T-helper 1 cell treated with Interleukin-12 subunit alpha and Interleukin-12 subunit beta and Interleukin-4 antibody, amounts not matched to agents 30 ng/mL and 1 ng/mL, for 36 hours (primary cell): ENCODE results near the gene MARVELD3. TPM values are rescaled to one million over a fixed set of nuclear protein-coding genes. Genes with fewer than 3 reads are reported as not detected.

Experiments
- intact Hi-C: fragments of 100-400 bp; cut with micrococcal nuclease; formaldehyde crosslinking; loops from one replicate; pipeline ENCODE4 v1.15.1; 2024
- total RNA-seq: library from RNA; stranded (reverse); gene quantifications from 2 replicates; pipeline ENCODE4 v1.2.3, GENCODE V29; 2022

The MARVELD3 gene
- total RNA-seq, 1 donor from 2014 or later = not detected

- intact Hi-C loops = no loop called here
Observed at GRCh38 chr16:71622088-71622487, 3.9 kb upstream of the MARVELD3 start.

DNA sequence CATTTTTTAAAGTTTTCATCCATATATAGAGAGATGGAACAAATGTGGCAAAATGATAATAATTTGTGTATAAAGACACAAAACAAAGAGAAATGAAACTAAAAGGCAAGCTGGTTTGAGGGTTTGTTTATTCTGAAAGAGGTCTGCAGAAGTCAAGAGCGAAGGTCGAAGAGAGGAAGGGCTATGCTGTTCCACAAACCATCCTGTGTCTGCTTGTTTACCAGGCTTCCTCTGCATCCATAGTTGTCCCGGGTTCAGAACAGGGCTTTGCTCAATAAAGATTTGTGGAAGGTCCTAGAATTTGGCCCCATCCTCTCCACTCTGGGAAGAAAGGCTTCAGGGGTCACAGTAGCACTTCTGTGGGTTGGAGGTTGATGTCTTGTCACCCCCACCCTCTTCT lies 2.4 kb upstream of the MARVELD3 start:
- intact Hi-C loops = no loop called here

GRCh38 chr16:71625113-71625850 lies 702 bp upstream of the MARVELD3 start:
- intact Hi-C loops = no loop called here

DNA sequence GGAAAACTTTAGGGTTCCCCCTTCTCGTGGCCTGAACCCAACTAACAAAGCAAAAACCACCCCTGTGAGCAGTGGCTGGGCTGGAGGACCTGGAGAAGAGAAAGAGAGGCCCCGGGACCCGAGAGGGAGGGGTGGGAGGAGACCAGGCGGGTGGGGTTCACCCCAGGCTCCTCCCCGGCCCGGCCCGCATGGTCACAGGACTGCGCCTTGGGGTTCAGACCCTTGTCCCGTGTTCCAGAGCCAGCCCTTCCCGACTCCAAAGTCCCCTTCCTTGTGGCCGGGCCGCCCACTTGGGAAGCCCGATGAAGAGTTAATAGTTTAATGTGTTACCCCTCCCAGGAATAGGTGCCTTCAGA lies 852 bp downstream of the MARVELD3 start:
- intact Hi-C loops = no loop called here

DNA sequence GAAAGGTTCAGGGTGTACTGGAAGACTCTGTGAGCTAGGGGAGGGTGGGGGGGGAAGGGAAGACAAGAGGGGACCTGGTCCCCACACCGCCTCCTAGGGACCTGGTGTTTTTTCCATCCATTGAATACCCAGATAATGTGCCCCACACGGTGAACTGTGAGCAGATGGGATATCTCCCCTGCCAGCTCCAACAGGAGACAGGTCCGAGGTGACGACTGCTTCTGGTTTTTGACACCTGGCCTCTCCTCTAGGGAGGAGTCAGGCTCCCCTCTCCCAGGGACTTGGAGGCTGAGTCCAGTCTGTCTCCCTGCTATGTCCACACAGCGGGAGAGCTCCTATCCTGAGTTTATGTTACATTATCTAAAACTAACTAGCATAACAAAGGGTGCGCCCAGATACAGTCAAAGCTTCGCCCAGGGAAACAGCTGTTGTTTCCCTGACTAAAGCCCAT lies 1.8 kb downstream of the MARVELD3 start:
- intact Hi-C loops = no loop called here

DNA sequence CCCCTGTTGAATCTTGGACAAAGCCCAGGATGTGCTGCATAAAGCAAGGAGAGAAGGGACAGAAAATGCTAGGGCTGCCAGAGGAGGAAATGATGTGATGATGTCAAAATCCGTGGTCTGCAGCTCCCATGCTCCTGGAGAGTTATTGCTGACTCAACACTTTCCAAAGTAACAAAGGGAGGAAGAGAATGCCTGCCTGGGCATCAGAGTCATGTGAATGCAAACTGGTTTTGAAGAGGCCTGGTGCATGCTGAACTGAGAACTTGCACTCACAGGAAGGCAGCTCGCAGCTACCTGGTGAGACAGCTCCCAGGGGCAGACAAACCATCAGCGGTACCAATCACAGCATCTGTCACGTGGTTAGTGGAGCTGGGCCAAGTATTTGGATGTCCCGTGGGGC lies 2.8 kb downstream of the MARVELD3 start:
- intact Hi-C loops = no loop called here

- intact Hi-C loops = no loop called here
Observed at GRCh38 chr16:71629278-71630016, 3.5 kb downstream of the MARVELD3 start.

DNA sequence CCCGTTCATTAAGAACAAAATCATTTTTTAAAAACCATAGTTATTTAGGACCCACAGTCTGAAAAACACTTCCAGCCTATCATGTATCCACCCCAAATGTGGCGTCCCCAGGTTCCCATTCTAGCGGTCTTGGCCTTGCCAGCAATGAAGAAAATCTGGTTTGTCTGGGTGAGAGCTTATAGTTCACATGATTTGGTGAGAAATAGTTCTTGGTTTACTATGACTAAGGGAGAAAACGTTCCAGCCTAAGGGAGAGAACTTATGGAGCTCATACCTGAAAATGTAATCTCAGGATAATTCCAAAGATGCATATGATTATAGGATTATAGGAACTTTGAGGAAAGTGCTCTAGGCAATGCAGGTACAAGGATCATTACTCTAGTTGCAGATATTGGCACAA lies 4.8 kb downstream of the MARVELD3 start:
- intact Hi-C loops = no loop called here

GRCh38 chr16:71631776-71632175 lies 5.8 kb downstream of the MARVELD3 start:
- intact Hi-C loops = no loop called here

- intact Hi-C loops = no loop called here
Observed at GRCh38 chr16:71635632-71636031, 9.6 kb downstream of the MARVELD3 start.

DNA sequence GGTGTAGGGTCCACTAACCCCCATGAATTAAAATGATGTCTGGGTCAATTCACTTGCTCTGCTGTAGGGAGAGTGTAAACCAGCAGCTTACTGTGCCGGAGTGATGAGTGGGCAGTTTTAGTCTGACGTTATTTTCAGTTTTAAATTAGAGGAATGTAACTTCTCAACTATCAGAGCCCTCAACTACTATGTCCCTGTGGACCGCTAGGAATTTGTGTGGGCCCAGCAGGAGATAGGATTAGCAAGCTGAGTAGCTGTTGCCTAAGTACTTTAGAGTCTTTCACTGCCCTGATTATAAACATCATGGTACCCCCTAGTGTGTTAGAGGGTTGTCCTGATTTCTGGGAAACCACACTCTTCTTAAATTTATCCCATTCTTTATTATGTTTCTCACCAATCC lies 11.4 kb downstream of the MARVELD3 start:
- intact Hi-C loops = no loop called here

GRCh38 chr16:71645450-71645849 lies 19.5 kb downstream of the MARVELD3 start:
- intact Hi-C loops = loop anchor here (1.0 kb wide), 1 partner anchor 80 kb away; no protein-coding TSS in a partner anchor

GRCh38 chr16:71647391-71647790 lies 21.4 kb downstream of the MARVELD3 start:
- intact Hi-C loops = no loop called here

GRCh38 chr16:71648162-71648561 lies 22.2 kb downstream of the MARVELD3 start:
- intact Hi-C loops = no loop called here

GRCh38 chr16:71648921-71649320 lies 22.9 kb downstream of the MARVELD3 start:
- intact Hi-C loops = no loop called here

DNA sequence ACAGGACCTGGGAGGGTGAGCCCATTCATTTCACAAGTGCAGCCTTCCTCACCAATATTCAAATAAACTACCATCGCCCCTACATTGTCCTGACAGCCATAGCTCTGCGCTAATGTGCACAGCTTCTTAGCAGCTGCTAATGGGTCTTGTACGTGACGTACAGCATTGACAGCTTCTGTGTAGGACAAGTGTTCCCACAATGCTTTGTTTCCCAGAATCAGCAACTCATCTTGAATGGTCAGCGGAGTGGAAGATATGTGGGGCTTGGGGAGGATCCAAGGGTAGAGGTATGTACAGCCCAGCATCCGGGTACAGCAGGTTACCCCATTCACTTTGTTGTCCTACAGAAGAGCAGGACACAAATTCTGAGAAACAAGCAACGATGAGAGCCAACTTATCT lies 23.7 kb downstream of the MARVELD3 start:
- intact Hi-C loops = no loop called here

DNA sequence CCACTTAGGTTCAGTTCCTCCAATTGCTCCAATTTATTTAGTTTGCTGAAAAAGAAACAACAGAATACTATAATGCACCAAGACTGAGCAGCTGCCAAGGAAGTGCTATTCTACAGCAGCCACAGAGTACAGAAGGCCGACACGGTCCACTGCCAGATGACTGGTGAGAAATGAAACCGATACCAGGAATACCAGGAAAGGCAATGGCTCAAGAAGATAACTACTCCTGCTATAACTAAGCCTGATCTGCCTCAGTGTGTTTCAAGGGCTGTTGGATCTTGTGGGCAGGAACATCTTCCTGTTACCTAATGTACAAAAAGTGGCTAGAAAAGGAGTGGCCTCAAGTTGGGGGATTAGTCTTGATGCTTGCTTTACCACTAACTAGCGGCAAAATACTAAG lies 32.8 kb downstream of the MARVELD3 start:
- intact Hi-C loops = no loop called here

GRCh38 chr16:71659471-71659870 lies 33.5 kb downstream of the MARVELD3 start:
- intact Hi-C loops = no loop called here

GRCh38 chr16:71666264-71666663 lies 40.3 kb downstream of the MARVELD3 start:
- intact Hi-C loops = no loop called here

GRCh38 chr16:71666928-71667707 lies 41.1 kb downstream of the MARVELD3 start:
- intact Hi-C loops = no loop called here

DNA sequence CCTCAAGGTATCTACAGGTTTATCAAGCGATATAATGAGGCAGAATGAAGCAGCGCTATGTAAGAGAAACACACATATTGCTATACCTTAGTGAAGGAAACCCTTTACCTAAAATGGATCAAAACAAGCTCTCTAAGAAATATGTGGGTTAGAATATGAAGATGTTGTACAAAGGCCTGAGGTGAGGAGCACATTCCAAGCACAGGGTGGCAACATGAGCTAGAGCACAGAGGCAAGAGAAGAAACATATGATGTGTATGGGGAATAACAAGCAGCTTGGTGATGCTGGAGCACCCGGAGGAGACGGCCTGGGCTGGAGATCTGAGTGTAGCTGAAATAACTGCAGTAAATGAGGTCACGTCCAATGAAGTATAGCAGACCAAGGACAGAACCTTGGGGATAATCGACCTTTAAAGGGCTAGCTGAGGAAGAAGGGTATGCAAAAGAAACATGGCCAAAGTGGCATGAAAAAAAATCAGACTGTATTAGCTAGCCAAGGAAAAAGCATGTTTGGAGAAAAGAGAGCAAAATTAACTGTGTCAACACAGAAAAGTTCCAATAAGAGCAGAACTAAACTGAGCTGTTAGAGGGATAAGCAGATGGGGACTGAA lies 44.0 kb downstream of the MARVELD3 start:
- intact Hi-C loops = no loop called here

DNA sequence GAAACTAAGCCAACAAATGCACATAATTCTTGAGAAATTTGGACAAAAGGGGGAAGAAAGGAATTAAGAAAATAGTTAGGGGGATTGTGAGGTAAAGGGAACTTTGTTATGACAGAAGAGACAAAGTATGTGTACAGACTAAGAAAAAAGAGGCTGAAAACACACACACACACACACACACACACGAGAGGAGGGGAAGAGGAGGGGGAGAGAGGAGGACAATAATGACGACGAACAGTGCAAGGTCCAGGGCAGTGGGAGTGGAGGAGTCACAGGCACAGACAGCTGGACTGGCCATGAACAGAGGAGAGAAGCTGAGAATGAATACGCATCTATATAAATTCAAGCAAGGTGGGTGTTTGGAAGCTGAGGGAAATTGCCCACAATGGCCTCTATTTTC lies 44.6 kb downstream of the MARVELD3 start:
- intact Hi-C loops = no loop called here
